HepG2 (cell line): ENCODE data around the gene DLG2. TPM values are rescaled to one million over a fixed set of nuclear protein-coding genes. Genes with fewer than 3 reads are reported as not detected.

Source experiments
- ATAC-seq: fragments of 200-7000 bp; cut with Tn5 transposase; 3 replicates; pipeline ENCODE4 v1.9.1; 2020; ENCODE audit warnings: mild to moderate bottlenecking, moderate library complexity
- BruUV-seq: library from RNA; stranded (reverse); fragments of 400-500 nt; replicated peaks from 2 replicates; lab custom pipeline; 2021; lab: Mats Ljungman, UMichigan
- CTCF ChIA-PET: fragments of 300-600 bp; formaldehyde crosslinking; extraction: SDS; loops from one replicate; lab custom pipeline; 2021; ENCODE audit warnings: low total read pairs, inconsistent platforms, low intra/inter-chr PET ratio; lab: Yijun Ruan, JAX
- POLR2A ChIA-PET: fragments of 350-600 bp; sonication (Branson Sonifier 250); formaldehyde crosslinking; loops from one replicate; lab custom pipeline; 2020; ENCODE audit warnings: antibody characterized with exemption, inconsistent platforms; lab: Yijun Ruan, JAX
- DNase-seq: peaks from one replicate; pipeline ENCODE4 v3.0.0-alpha.2; 2015; ENCODE audit warnings: low spot score
- FAIRE-seq: peaks from 3 replicates; lab custom pipeline; 2011; peaks lifted over from hg19 to GRCh38; lab: Jason Lieb, UNC
- H2AFZ ChIP-seq: one replicate; pipeline ENCODE4 v1.6.1; 2011; ENCODE audit warnings: low read length, inconsistent platforms
- H3K27ac ChIP-seq: fragments of 300-600 bp; 3 replicates; pipeline ENCODE4 v1.8.0; 2011; ENCODE audit warnings: mixed run types, mild to moderate bottlenecking, mixed read lengths, low read length, inconsistent platforms; ENCODE audit not compliant: insufficient read depth; ENCODE audit errors: extremely low read length
- H3K27me3 ChIP-seq, 2 experiments: fragments of 200-600 bp in 1 of 2; 2 replicates in 1 of 2; 3 replicates in 1 of 2; pipeline versions ENCODE4 v1.6.0 to v1.8.0; 2011; ENCODE audit warnings: low read length in 2 of 2, mild to moderate bottlenecking in 2 of 2, moderate library complexity in 2 of 2, inconsistent platforms in 1 of 2; ENCODE audit not compliant: insufficient read depth in 2 of 2, control insufficient read depth in 1 of 2
- H3K36me3 ChIP-seq, 2 experiments: fragments of 200-600 bp in 1 of 2; replicated peaks in 1 of 2; 2 replicates in 1 of 2; 3 replicates in 1 of 2; pipeline versions ENCODE4 v1.5.1 to v1.8.0; 2011; ENCODE audit warnings: low read length in 2 of 2, inconsistent platforms in 1 of 2; ENCODE audit not compliant: insufficient read depth in 2 of 2, control insufficient read depth in 1 of 2
- H3K4me1 ChIP-seq: 2 replicates; pipeline ENCODE4 v1.5.1; 2012; ENCODE audit warnings: low read length, inconsistent platforms; ENCODE audit not compliant: insufficient read depth
- H3K4me2 ChIP-seq: 2 replicates; pipeline ENCODE4 v1.6.0; 2011; ENCODE audit warnings: low read depth, low read length, inconsistent platforms
- H3K4me3 ChIP-seq, 3 experiments: fragments of 200-600 bp in 1 of 3; sonication (generic), shearing (Covaris generic) in 1 of 3; replicated peaks in 1 of 3; 2 replicates each; pipeline ENCODE4 v1.5.1; 2011 to 2016; ENCODE audit warnings: low read length in 3 of 3, inconsistent platforms in 2 of 3, low read depth in 2 of 3, mild to moderate bottlenecking in 2 of 3, control low read depth in 1 of 3, mixed read lengths in 1 of 3; ENCODE audit not compliant: insufficient read depth in 1 of 3
- H3K79me2 ChIP-seq: one replicate; pipeline ENCODE4 v1.6.1; 2011; ENCODE audit warnings: low read length, inconsistent platforms; ENCODE audit not compliant: insufficient read depth
- H3K9ac ChIP-seq: 2 replicates; pipeline ENCODE4 v1.6.0; 2011; ENCODE audit warnings: mild to moderate bottlenecking, low read depth, low read length, inconsistent platforms; ENCODE audit not compliant: insufficient read depth
- H3K9me3 ChIP-seq: 2 replicates; pipeline ENCODE4 v1.5.1; 2012; ENCODE audit warnings: mild to moderate bottlenecking, low read length
- H4K20me1 ChIP-seq: 2 replicates; pipeline ENCODE4 v1.6.0; 2011; ENCODE audit warnings: inconsistent platforms, mild to moderate bottlenecking, low read length, moderate library complexity; ENCODE audit not compliant: insufficient read depth
- CEBPB ChIP-seq: IDR thresholded peaks from 2 replicates; pipeline ENCODE4 v1.6.1; 2011; ENCODE audit warnings: low read depth, low read length, improper control_type of control experiment, borderline replicate concordance
- FOXC1 ChIP-seq: sonication (generic); formaldehyde crosslinking; IDR thresholded peaks from 2 replicates; pipeline ENCODE4 v1.8.0; 2022; ENCODE audit warnings: mild to moderate bottlenecking, missing genetic modification reagents, borderline replicate concordance
- FUBP1 ChIP-seq: sonication (generic); formaldehyde crosslinking; IDR thresholded peaks from 2 replicates; pipeline ENCODE4 v1.5.1; 2020; ENCODE audit warnings: missing genetic modification reagents, mild to moderate bottlenecking, borderline replicate concordance
- GATAD1 ChIP-seq: IDR thresholded peaks from 2 replicates; pipeline ENCODE4 v1.6.1; 2016; ENCODE audit warnings: missing genetic modification reagents, missing compliant biosample characterization
- TEF ChIP-seq: sonication (generic); formaldehyde crosslinking; IDR thresholded peaks from 2 replicates; pipeline ENCODE4 v1.5.0; 2020; ENCODE audit warnings: missing genetic modification reagents
- THAP11 ChIP-seq: IDR thresholded peaks from 2 replicates; pipeline ENCODE4 v1.6.1; 2016; ENCODE audit warnings: missing biosample characterization, missing genetic modification reagents
- ZBED4 ChIP-seq: sonication (generic); formaldehyde crosslinking; IDR thresholded peaks from 2 replicates; pipeline ENCODE4 v1.4.0; 2020; ENCODE audit warnings: missing genetic modification reagents, borderline replicate concordance
- ZBTB20 ChIP-seq: sonication (generic); formaldehyde crosslinking; IDR thresholded peaks from 2 replicates; pipeline ENCODE4 v1.8.1; 2023; ENCODE audit warnings: missing genetic modification reagents, low read depth, mild to moderate bottlenecking, borderline replicate concordance
- ZBTB43 ChIP-seq: sonication (generic); formaldehyde crosslinking; conservative IDR thresholded peaks from 2 replicates; pipeline ENCODE4 v1.4.0; 2020; ENCODE audit warnings: missing genetic modification reagents
- ZNF747 ChIP-seq: sonication (generic); formaldehyde crosslinking; IDR thresholded peaks from 2 replicates; pipeline ENCODE4 v1.8.1; 2023; ENCODE audit warnings: missing genetic modification reagents, mild to moderate bottlenecking, borderline replicate concordance
- ZZZ3 ChIP-seq: sonication (generic); formaldehyde crosslinking; IDR thresholded peaks from 2 replicates; pipeline ENCODE4 v1.4.0; 2020; ENCODE audit warnings: missing genetic modification reagents, mild to moderate bottlenecking, borderline replicate concordance
- in situ Hi-C: cut with HindIII; loops from 2 replicates; pipeline ENCODE4 v1.10.0; 2017; ENCODE audit warnings: low pct_unique_long_range_greater_than_20kb; ENCODE audit not compliant: extremely low pct_ligation_motif_present
- intact Hi-C: fragments of 100-400 bp; cut with micrococcal nuclease; formaldehyde crosslinking; loops from one replicate; pipeline ENCODE4 v1.10.0; 2022; ENCODE audit not compliant: unreplicated experiment
- polyA plus RNA-seq, 8 experiments: library from polyadenylated mRNA; depleted of rRNA in 3 of 8; stranded (reverse) in 7 of 8; unstranded in 1 of 8; fragments of >200 nt; fragmentation: Illumina TruSeq in 4 of 8; extraction: Trizol in 4 of 8; gene quantifications; 2 replicates each; pipeline versions ENCODE4 v1.2.1 to v1.2.3, GENCODE V29; 2011 to 2016; ENCODE audit warnings: low read depth in 4 of 8, missing spikeins in 1 of 8, mixed read lengths in 1 of 8; ENCODE audit not compliant: insufficient read depth in 1 of 8
- total RNA-seq, 5 experiments: library from RNA; depleted of rRNA; stranded (reverse); fragments of >200 nt; fragmentation: Illumina TruSeq; extraction: Trizol; gene quantifications; 2 replicates each; pipeline ENCODE4 v1.2.3, GENCODE V29; 2016; ENCODE audit warnings: low read depth in 1 of 5

Gene DLG2
- total and polyA plus RNA-seq, 2 of the 13 experiments (the other 11 are each of a cell fraction or from before 2014, with no cell fraction given): 0.46 to 1.0 TPM

GRCh38 chr11:85385547-85385946 is 241.6 kb downstream of the DLG2 start:
- in situ Hi-C loops: no loop called here
- H3K79me2 ChIP-seq: no peaks in the 10 kb centered on the region
- no peaks in the 10 kb centered on the region for H3K4me1 ChIP-seq
- no peaks in the 10 kb centered on the region for H3K9me3 ChIP-seq
- POLR2A ChIA-PET: no interaction called here
- H2AFZ ChIP-seq: no peak overlapping the region
- no peak overlapping the region for H3K4me2 ChIP-seq
- CTCF ChIA-PET: no interaction called here
- H3K27me3 ChIP-seq: no peaks in the 10 kb centered on the region
- BruUV-seq: no TSS peak
- H3K36me3 ChIP-seq: no peaks in the 10 kb centered on the region
- intact Hi-C loops: no loop called here
- H4K20me1 ChIP-seq: no peaks in the 10 kb centered on the region
- no peak overlapping the region for H3K9ac ChIP-seq
- no peak overlapping the region for H3K4me3 ChIP-seq
- ATAC-seq (no peak), DNase-seq (no peak), FAIRE-seq (no peak)
- no peak for TF ChIP-seq ZBTB43 (CRISPR knock-in tag)
- TF ChIP-seq FUBP1 (CRISPR knock-in tag): no peak
- no peak for TF ChIP-seq ZZZ3
- no peak for TF ChIP-seq ZBED4
- no peak for TF ChIP-seq CEBPB
- TF ChIP-seq ZBTB20 (CRISPR knock-in tag): no peak
- no peak for TF ChIP-seq GATAD1 (CRISPR knock-in tag)
- no peak for TF ChIP-seq THAP11 (CRISPR knock-in tag)
- TF ChIP-seq FOXC1 (CRISPR knock-in tag): no peak
- TF ChIP-seq TEF: no peak
- TF ChIP-seq ZNF747: no peak
- no peak overlapping the region for H3K27ac ChIP-seq
